Skeletal muscle satellite cell (primary cell): ENCODE measurements around the gene PACRGL.
"Not testable (repeated sequence)": the region's sequence is repeated elsewhere in the genome, so short reads cannot be mapped to it uniquely, and the experiment has no call there.

Experiments used
- H3K27me3 ChIP-seq: 2 replicates; pipeline ENCODE4 v1.7.0; 2013; ENCODE audit warnings: low read length; ENCODE audit not compliant: control insufficient read depth, insufficient read depth
- H3K36me3 ChIP-seq: 2 replicates; pipeline ENCODE4 v1.7.0; 2013; ENCODE audit warnings: mild to moderate bottlenecking, control low read depth, low read length; ENCODE audit not compliant: insufficient read depth
- H3K4me1 ChIP-seq: 2 replicates; pipeline ENCODE4 v1.7.0; 2013; ENCODE audit warnings: low read length; ENCODE audit not compliant: control insufficient read depth, insufficient read depth
- H3K4me2 ChIP-seq: 2 replicates; pipeline ENCODE4 v1.7.0; 2013; ENCODE audit warnings: mild to moderate bottlenecking, low read length
- H3K4me3 ChIP-seq: 2 replicates; pipeline ENCODE4 v1.7.0; 2013; ENCODE audit warnings: low read length
- H3K9ac ChIP-seq: 2 replicates; pipeline ENCODE4 v1.7.0; 2013; ENCODE audit warnings: mild to moderate bottlenecking, low read depth, low read length, moderate library complexity
- H3K9me3 ChIP-seq: replicated peaks from 2 replicates; pipeline ENCODE4 v1.7.0; 2013; ENCODE audit warnings: mild to moderate bottlenecking, control low read depth, low read length

The PACRGL gene

GRCh38 chr4:20735931-20736330 is 35.7 kb downstream of the PACRGL start:
- Histone ChIP-seq H3K9ac (no peak overlapping the region), H3K4me1 (no peaks in the 10 kb centered on the region), H3K4me3 (no peak overlapping the region), H3K9me3 (no peaks in the 10 kb centered on the region), H3K4me2 (no peak overlapping the region), H3K27me3 (no peaks in the 10 kb centered on the region), H3K36me3 (peaks cover 12% of the 10 kb centered on the region)

GRCh38 chr4:20746000-20746399 is 45.7 kb downstream of the PACRGL start:
- not testable (repeated sequence) for H3K27me3 ChIP-seq

GRCh38 chr4:20752641-20753040 is 52.4 kb downstream of the PACRGL start:
- no peaks in the 10 kb centered on the region for H3K27me3 ChIP-seq
- H3K4me2 ChIP-seq, result no peak overlapping the region
- no peaks in the 10 kb centered on the region for H3K36me3 ChIP-seq
- no peaks in the 10 kb centered on the region for H3K9me3 ChIP-seq
- no peak overlapping the region for H3K4me3 ChIP-seq
- H3K9ac ChIP-seq, result no peak overlapping the region
- H3K4me1 ChIP-seq, result no peaks in the 10 kb centered on the region

More at GRCh38 chr4:20746000-20746399, 45.7 kb downstream of the PACRGL start:
- not testable (repeated sequence) for H3K4me3 ChIP-seq, H3K4me2 ChIP-seq, H3K4me1 ChIP-seq, H3K36me3 ChIP-seq, H3K9me3 ChIP-seq, H3K9ac ChIP-seq

- Histone ChIP-seq H3K4me3 (no peak overlapping the region), H3K4me1 (no peaks in the 10 kb centered on the region), H3K9me3 (no peaks in the 10 kb centered on the region), H3K36me3 (no peaks in the 10 kb centered on the region), H3K9ac (no peak overlapping the region), H3K27me3 (no peaks in the 10 kb centered on the region), H3K4me2 (no peak overlapping the region)
Observed at GRCh38 chr4:20754036-20754435, 53.8 kb downstream of the PACRGL start.

GRCh38 chr4:20760053-20760452 is 59.8 kb downstream of the PACRGL start:
- Histone ChIP-seq H3K9ac (no peak overlapping the region), H3K4me2 (no peak overlapping the region), H3K36me3 (no peaks in the 10 kb centered on the region), H3K27me3 (no peaks in the 10 kb centered on the region), H3K4me3 (no peak overlapping the region), H3K9me3 (no peaks in the 10 kb centered on the region), H3K4me1 (no peaks in the 10 kb centered on the region)

GRCh38 chr4:20761382-20761781 is 61.1 kb downstream of the PACRGL start:
- Histone ChIP-seq H3K27me3 (no peaks in the 10 kb centered on the region), H3K4me1 (no peaks in the 10 kb centered on the region), H3K36me3 (no peaks in the 10 kb centered on the region), H3K4me3 (no peak overlapping the region), H3K9ac (no peak overlapping the region), H3K4me2 (no peak overlapping the region), H3K9me3 (no peaks in the 10 kb centered on the region)

GRCh38 chr4:20761826-20762225 is 61.6 kb downstream of the PACRGL start:
- Histone ChIP-seq H3K27me3 (no peaks in the 10 kb centered on the region), H3K4me1 (no peaks in the 10 kb centered on the region), H3K4me2 (no peak overlapping the region), H3K9me3 (no peaks in the 10 kb centered on the region), H3K4me3 (no peak overlapping the region), H3K36me3 (no peaks in the 10 kb centered on the region), H3K9ac (no peak overlapping the region)

- no peak overlapping the region for H3K4me3 ChIP-seq
- no peak overlapping the region for H3K9ac ChIP-seq
- H3K36me3 ChIP-seq, result no peaks in the 10 kb centered on the region
- no peaks in the 10 kb centered on the region for H3K27me3 ChIP-seq
- no peaks in the 10 kb centered on the region for H3K9me3 ChIP-seq
- no peaks in the 10 kb centered on the region for H3K4me1 ChIP-seq
- no peak overlapping the region for H3K4me2 ChIP-seq
Observed at GRCh38 chr4:20764366-20764992, 64.2 kb downstream of the PACRGL start.

GRCh38 chr4:20773144-20773997 is 73.1 kb downstream of the PACRGL start:
- Histone ChIP-seq H3K36me3 (no peaks in the 10 kb centered on the region), H3K4me1 (peaks cover 2% of the 10 kb centered on the region), H3K9ac (no peak overlapping the region)

GRCh38 chr4:20778896-20779295 is 78.6 kb downstream of the PACRGL start:
- H3K4me2 ChIP-seq, result no peak overlapping the region
- H3K27me3 ChIP-seq, result no peaks in the 10 kb centered on the region
- H3K4me1 ChIP-seq, result peaks cover 7% of the 10 kb centered on the region
- H3K9me3 ChIP-seq, result no peaks in the 10 kb centered on the region
- no peak overlapping the region for H3K9ac ChIP-seq
- no peak overlapping the region for H3K4me3 ChIP-seq
- no peaks in the 10 kb centered on the region for H3K36me3 ChIP-seq

More at GRCh38 chr4:20773144-20773997, 73.1 kb downstream of the PACRGL start:
- Histone ChIP-seq H3K4me2 (peak overlapping the region; percentile 42), H3K27me3 (no peaks in the 10 kb centered on the region), H3K4me3 (no peak overlapping the region), H3K9me3 (no peaks in the 10 kb centered on the region)

- not testable (repeated sequence) for H3K27me3 ChIP-seq, H3K4me3 ChIP-seq
Observed at GRCh38 chr4:20783134-20783533, 82.9 kb downstream of the PACRGL start.

More at GRCh38 chr4:20783134-20783533, 82.9 kb downstream of the PACRGL start:
- H3K9ac ChIP-seq, H3K36me3 ChIP-seq, H3K9me3 ChIP-seq, H3K4me1 ChIP-seq, H3K4me2 ChIP-seq: not testable (repeated sequence)
